SK-N-SH treated with all-trans-retinoic acid at 6 μM for 48 hours (cell line): ENCODE measurements around the gene IL20RB.

ENCODE experiments used
- ATAC-seq: fragments of 200-7000 bp; cut with Tn5 transposase; 3 replicates; pipeline ENCODE4 v1.9.1; 2020; ENCODE audit warnings: mild to moderate bottlenecking, moderate library complexity
- ARNTL ChIP-seq: fragments of 450-650 bp; formaldehyde crosslinking; IDR thresholded peaks from 2 replicates; pipeline ENCODE4 v1.5.0; 2020; ENCODE audit warnings: low read depth, mild to moderate bottlenecking, moderate library complexity, borderline replicate concordance
- BACH2 ChIP-seq: fragments of 250-450 bp; sonication (Bioruptor Pico); IDR thresholded peaks from 2 replicates; pipeline ENCODE4 v1.9.0; 2021; ENCODE audit warnings: mild to moderate bottlenecking, borderline replicate concordance
- ESRRG ChIP-seq: fragments of 250-450 bp; sonication (Bioruptor Pico); IDR thresholded peaks from 2 replicates; pipeline ENCODE4 v1.6.1; 2021; ENCODE audit warnings: mild to moderate bottlenecking
- GLIS3 ChIP-seq: fragments of 250-450 bp; sonication (Bioruptor Pico); IDR thresholded peaks from 2 replicates; pipeline ENCODE4 v1.5.0; 2020; ENCODE audit warnings: mild to moderate bottlenecking, moderate library complexity
- OSR1 ChIP-seq: fragments of 250-450 bp; sonication (Bioruptor Pico); IDR thresholded peaks from 2 replicates; pipeline ENCODE4 v1.8.0; 2022; ENCODE audit warnings: moderate library complexity, mild to moderate bottlenecking, inconsistent platforms
- PPARA ChIP-seq: fragments of 250-450 bp; sonication (Bioruptor Pico); IDR thresholded peaks from 2 replicates; pipeline ENCODE4 v1.5.0; 2020; ENCODE audit warnings: mild to moderate bottlenecking, borderline replicate concordance
- RARB ChIP-seq: fragments of 250-450 bp; sonication (Bioruptor Pico); IDR thresholded peaks from 2 replicates; pipeline ENCODE4 v1.8.0; 2021; ENCODE audit warnings: mild to moderate bottlenecking, moderate library complexity
- SNAI2 ChIP-seq: fragments of 250-450 bp; sonication (Bioruptor Pico); IDR thresholded peaks from 2 replicates; pipeline ENCODE4 v1.5.0; 2020; ENCODE audit warnings: mild to moderate bottlenecking, moderate library complexity
- TOX ChIP-seq: fragments of 250-450 bp; sonication (Bioruptor Pico); IDR thresholded peaks from 2 replicates; pipeline ENCODE4 v1.8.0; 2021; ENCODE audit warnings: mild to moderate bottlenecking, moderate library complexity, borderline replicate concordance
- ZC3H10 ChIP-seq: fragments of 250-450 bp; sonication (Bioruptor Pico); IDR thresholded peaks from 2 replicates; pipeline ENCODE4 v1.5.1; 2021; ENCODE audit warnings: mild to moderate bottlenecking, moderate library complexity
- ZNF565 ChIP-seq: fragments of 450-650 bp; formaldehyde crosslinking; conservative IDR thresholded peaks from 2 replicates; pipeline ENCODE4 v1.5.0; 2020; ENCODE audit warnings: low read depth, mild to moderate bottlenecking, moderate library complexity
- ZNF70 ChIP-seq: fragments of 450-650 bp; formaldehyde crosslinking; IDR thresholded peaks from 2 replicates; pipeline ENCODE4 v1.5.0; 2020; ENCODE audit warnings: mild to moderate bottlenecking, moderate library complexity
- ZNF8 ChIP-seq: fragments of 450-650 bp; formaldehyde crosslinking; IDR thresholded peaks from 2 replicates; pipeline ENCODE4 v1.5.0; 2020; ENCODE audit warnings: mild to moderate bottlenecking, moderate library complexity
- TF ChIP-seq, protein P1 (sequence below): fragments of 250-450 bp; sonication (Bioruptor Pico); IDR thresholded peaks from 2 replicates; pipeline ENCODE4 v1.8.0; 2021; ENCODE audit warnings: low read depth, mild to moderate bottlenecking, moderate library complexity, borderline replicate concordance
- TF ChIP-seq, protein P2 (sequence below): fragments of 250-450 bp; sonication (Bioruptor Pico); IDR thresholded peaks from 2 replicates; pipeline ENCODE4 v1.8.0; 2020; ENCODE audit warnings: mild to moderate bottlenecking, moderate library complexity, borderline replicate concordance
- TF ChIP-seq, protein P3 (sequence below): fragments of 250-450 bp; sonication (Bioruptor Pico); IDR thresholded peaks from 2 replicates; pipeline ENCODE4 v1.5.0; 2020; ENCODE audit warnings: mild to moderate bottlenecking, moderate library complexity
- TF ChIP-seq, protein P4 (sequence below): fragments of 250-450 bp; sonication (Bioruptor Pico); IDR thresholded peaks from 2 replicates; pipeline ENCODE4 v1.5.1; 2021; ENCODE audit warnings: mild to moderate bottlenecking, moderate library complexity

Gene IL20RB

DNA sequence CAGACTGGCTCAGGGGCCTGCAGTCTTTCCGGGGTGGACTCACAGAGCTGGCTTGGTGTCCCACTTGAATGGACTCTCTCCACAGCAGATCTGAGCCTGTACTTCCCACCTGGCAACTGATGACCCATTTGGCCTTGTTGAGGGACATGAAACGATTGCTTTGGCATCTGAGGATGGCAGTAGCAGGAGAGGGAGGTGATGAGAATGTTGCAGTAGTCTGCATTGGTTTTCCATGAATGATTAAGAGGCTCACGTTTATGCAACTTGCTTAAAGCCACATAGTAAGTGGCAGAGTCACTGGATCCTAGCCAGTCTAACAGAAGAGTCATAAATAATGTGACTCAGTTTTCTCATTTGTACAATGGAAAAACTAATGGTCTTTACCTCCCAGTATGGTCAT lies 21.9 kb downstream of the IL20RB start (continued):
- TF ChIP-seq, protein P1, sequence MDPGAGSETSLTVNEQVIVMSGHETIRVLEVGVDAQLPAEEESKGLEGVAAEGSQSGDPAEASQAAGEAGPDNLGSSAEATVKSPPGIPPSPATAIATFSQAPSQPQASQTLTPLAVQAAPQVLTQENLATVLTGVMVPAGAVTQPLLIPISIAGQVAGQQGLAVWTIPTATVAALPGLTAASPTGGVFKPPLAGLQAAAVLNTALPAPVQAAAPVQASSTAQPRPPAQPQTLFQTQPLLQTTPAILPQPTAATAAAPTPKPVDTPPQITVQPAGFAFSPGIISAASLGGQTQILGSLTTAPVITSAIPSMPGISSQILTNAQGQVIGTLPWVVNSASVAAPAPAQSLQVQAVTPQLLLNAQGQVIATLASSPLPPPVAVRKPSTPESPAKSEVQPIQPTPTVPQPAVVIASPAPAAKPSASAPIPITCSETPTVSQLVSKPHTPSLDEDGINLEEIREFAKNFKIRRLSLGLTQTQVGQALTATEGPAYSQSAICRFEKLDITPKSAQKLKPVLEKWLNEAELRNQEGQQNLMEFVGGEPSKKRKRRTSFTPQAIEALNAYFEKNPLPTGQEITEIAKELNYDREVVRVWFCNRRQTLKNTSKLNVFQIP (CRISPR knock-in tag) = no peak
- TF ChIP-seq PPARA (CRISPR knock-in tag) (no peak), ZNF565 (no peak), BACH2 (CRISPR knock-in tag) (no peak), GLIS3 (CRISPR knock-in tag) (no peak), ZNF8 (CRISPR knock-in tag) (no peak), OSR1 (CRISPR knock-in tag) (no peak), ZNF70 (CRISPR knock-in tag) (no peak), TOX (CRISPR knock-in tag) (no peak)
- TF ChIP-seq, protein P2, sequence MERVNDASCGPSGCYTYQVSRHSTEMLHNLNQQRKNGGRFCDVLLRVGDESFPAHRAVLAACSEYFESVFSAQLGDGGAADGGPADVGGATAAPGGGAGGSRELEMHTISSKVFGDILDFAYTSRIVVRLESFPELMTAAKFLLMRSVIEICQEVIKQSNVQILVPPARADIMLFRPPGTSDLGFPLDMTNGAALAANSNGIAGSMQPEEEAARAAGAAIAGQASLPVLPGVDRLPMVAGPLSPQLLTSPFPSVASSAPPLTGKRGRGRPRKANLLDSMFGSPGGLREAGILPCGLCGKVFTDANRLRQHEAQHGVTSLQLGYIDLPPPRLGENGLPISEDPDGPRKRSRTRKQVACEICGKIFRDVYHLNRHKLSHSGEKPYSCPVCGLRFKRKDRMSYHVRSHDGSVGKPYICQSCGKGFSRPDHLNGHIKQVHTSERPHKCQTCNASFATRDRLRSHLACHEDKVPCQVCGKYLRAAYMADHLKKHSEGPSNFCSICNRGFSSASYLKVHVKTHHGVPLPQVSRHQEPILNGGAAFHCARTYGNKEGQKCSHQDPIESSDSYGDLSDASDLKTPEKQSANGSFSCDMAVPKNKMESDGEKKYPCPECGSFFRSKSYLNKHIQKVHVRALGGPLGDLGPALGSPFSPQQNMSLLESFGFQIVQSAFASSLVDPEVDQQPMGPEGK = no peak

DNA sequence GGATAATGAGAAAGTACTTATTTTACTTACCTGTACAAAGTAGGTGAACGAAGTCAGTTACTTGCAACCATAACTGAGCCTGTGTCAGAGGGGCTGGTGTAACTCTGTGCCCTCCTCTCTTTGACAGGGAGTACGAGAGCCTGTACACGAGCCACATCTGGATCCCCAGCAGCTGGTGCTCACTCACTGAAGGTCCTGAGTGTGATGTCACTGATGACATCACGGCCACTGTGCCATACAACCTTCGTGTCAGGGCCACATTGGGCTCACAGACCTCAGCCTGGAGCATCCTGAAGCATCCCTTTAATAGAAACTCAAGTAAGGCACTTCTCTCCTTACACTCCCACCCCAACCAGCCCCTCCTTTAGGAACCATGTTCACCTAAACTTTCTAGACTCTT lies 24.2 kb downstream of the IL20RB start:
- TF ChIP-seq ZNF70 (CRISPR knock-in tag) (no peak), GLIS3 (CRISPR knock-in tag) (no peak), ZC3H10 (CRISPR knock-in tag) (no peak), ARNTL (CRISPR knock-in tag) (no peak), ESRRG (no peak), RARB (no peak), BACH2 (CRISPR knock-in tag) (no peak)
- TF ChIP-seq, protein P2 = no peak
- TF ChIP-seq, protein P3, sequence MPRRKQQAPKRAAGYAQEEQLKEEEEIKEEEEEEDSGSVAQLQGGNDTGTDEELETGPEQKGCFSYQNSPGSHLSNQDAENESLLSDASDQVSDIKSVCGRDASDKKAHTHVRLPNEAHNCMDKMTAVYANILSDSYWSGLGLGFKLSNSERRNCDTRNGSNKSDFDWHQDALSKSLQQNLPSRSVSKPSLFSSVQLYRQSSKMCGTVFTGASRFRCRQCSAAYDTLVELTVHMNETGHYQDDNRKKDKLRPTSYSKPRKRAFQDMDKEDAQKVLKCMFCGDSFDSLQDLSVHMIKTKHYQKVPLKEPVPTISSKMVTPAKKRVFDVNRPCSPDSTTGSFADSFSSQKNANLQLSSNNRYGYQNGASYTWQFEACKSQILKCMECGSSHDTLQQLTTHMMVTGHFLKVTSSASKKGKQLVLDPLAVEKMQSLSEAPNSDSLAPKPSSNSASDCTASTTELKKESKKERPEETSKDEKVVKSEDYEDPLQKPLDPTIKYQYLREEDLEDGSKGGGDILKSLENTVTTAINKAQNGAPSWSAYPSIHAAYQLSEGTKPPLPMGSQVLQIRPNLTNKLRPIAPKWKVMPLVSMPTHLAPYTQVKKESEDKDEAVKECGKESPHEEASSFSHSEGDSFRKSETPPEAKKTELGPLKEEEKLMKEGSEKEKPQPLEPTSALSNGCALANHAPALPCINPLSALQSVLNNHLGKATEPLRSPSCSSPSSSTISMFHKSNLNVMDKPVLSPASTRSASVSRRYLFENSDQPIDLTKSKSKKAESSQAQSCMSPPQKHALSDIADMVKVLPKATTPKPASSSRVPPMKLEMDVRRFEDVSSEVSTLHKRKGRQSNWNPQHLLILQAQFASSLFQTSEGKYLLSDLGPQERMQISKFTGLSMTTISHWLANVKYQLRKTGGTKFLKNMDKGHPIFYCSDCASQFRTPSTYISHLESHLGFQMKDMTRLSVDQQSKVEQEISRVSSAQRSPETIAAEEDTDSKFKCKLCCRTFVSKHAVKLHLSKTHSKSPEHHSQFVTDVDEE (CRISPR knock-in tag) = no peak
- ATAC-seq = no peak

DNA sequence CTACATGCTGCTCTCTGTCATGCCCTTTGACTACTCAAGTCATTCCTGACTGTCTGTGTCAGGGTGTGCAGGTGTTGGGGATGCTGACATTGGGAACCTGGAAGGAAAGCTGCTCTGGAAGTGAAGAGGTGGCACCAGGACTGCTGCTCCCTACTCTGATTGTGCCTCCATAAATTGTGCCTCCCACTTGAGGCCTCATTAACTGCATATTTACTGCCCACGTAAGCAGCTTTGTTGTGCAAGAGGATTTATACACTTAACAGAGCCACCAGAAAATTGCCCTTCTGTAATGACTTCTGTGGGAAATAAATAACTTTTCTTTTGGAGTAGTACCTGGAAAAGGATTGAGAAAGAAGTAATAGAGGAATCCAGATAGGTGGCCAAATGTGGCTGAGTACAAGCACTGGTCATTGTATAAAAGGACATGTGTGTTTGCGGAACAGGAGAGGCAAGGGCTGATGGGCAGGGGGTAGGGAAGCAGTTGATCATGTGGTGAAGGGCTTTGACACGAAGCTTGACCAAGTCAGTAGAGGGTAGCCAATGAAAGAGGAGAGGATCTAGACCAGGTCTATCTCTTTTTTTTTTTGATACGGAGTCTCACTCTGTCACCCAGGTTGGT lies 24.8 kb downstream of the IL20RB start:
- TF ChIP-seq GLIS3 (CRISPR knock-in tag) (no peak), ZNF8 (CRISPR knock-in tag) (no peak), PPARA (CRISPR knock-in tag) (no peak), BACH2 (CRISPR knock-in tag) (no peak), SNAI2 (CRISPR knock-in tag) (no peak), ARNTL (CRISPR knock-in tag) (no peak), ZNF70 (CRISPR knock-in tag) (no peak), OSR1 (CRISPR knock-in tag) (no peak), RARB (no peak), ESRRG (no peak)
- TF ChIP-seq, protein P3 (CRISPR knock-in tag) = no peak
- TF ChIP-seq, protein P2 = no peak
- TF ChIP-seq, protein P4, sequence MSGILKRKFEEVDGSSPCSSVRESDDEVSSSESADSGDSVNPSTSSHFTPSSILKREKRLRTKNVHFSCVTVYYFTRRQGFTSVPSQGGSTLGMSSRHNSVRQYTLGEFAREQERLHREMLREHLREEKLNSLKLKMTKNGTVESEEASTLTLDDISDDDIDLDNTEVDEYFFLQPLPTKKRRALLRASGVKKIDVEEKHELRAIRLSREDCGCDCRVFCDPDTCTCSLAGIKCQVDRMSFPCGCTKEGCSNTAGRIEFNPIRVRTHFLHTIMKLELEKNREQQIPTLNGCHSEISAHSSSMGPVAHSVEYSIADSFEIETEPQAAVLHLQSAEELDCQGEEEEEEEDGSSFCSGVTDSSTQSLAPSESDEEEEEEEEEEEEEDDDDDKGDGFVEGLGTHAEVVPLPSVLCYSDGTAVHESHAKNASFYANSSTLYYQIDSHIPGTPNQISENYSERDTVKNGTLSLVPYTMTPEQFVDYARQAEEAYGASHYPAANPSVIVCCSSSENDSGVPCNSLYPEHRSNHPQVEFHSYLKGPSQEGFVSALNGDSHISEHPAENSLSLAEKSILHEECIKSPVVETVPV (CRISPR knock-in tag) = no peak
- no peak for ATAC-seq
